Keratinocyte (primary cell): ENCODE results near the gene AIP. TPM values are rescaled to one million over a fixed set of nuclear protein-coding genes. Genes with fewer than 3 reads are reported as not detected.

ENCODE experiments used
- DNase-seq: peaks from one replicate; pipeline ENCODE4 v3.0.0-alpha.2; 2011; ENCODE audit warnings: low read depth, missing footprints, low spot score
- FAIRE-seq: peaks from 2 replicates; lab custom pipeline; 2011; peaks lifted over from hg19 to GRCh38; lab: Jason Lieb, UNC
- H2AFZ ChIP-seq: 2 replicates; pipeline ENCODE4 v1.6.0; 2012; ENCODE audit warnings: low read length, control low read depth, inconsistent platforms; ENCODE audit not compliant: control insufficient read depth
- H3K27ac ChIP-seq: 2 replicates; pipeline ENCODE4 v1.5.1; 2011; ENCODE audit warnings: low read length; ENCODE audit not compliant: control insufficient read depth, insufficient read depth
- H3K27me3 ChIP-seq: 3 replicates; pipeline ENCODE4 v1.6.0; 2011; ENCODE audit warnings: low read length; ENCODE audit not compliant: control insufficient read depth, insufficient read depth; ENCODE audit errors: extremely low read depth
- H3K36me3 ChIP-seq, 2 experiments: 2 replicates in 1 of 2; 3 replicates in 1 of 2; pipeline ENCODE4 v1.5.1; 2011; ENCODE audit warnings: low read length in 2 of 2, mild to moderate bottlenecking in 1 of 2; ENCODE audit not compliant: control insufficient read depth in 2 of 2, insufficient read depth in 2 of 2; ENCODE audit errors: extremely low read depth in 1 of 2
- H3K4me1 ChIP-seq: 3 replicates; pipeline ENCODE4 v1.5.1; 2011; ENCODE audit warnings: low read length; ENCODE audit not compliant: control insufficient read depth, insufficient read depth; ENCODE audit errors: extremely low read depth
- H3K4me2 ChIP-seq: 3 replicates; pipeline ENCODE4 v1.6.0; 2011; ENCODE audit warnings: low read depth, low read length; ENCODE audit not compliant: control insufficient read depth, insufficient read depth; ENCODE audit errors: extremely low read depth
- H3K4me3 ChIP-seq, 3 experiments: fragments of 200-600 bp in 1 of 3; sonication (generic) in 1 of 3; 2 replicates in 2 of 3; 3 replicates in 1 of 3; pipeline ENCODE4 v1.5.1; 2011 to 2016; ENCODE audit warnings: low read length in 3 of 3, mild to moderate bottlenecking in 3 of 3, control low read depth in 2 of 3, inconsistent platforms in 1 of 3, low read depth in 1 of 3, mixed read lengths in 1 of 3, mixed run types in 1 of 3, moderate library complexity in 1 of 3; ENCODE audit not compliant: control insufficient read depth in 2 of 3, insufficient read depth in 2 of 3; ENCODE audit errors: extremely low read depth in 1 of 3
- H3K79me2 ChIP-seq: 2 replicates; pipeline ENCODE4 v1.6.0; 2012; ENCODE audit warnings: low read length; ENCODE audit not compliant: control insufficient read depth, insufficient read depth
- H3K9ac ChIP-seq: 3 replicates; pipeline ENCODE4 v1.6.0; 2011; ENCODE audit warnings: low read length; ENCODE audit not compliant: control insufficient read depth, insufficient read depth; ENCODE audit errors: extremely low read depth
- H3K9me1 ChIP-seq: 3 replicates; pipeline ENCODE4 v1.6.0; 2011; ENCODE audit warnings: low read length; ENCODE audit not compliant: control insufficient read depth, insufficient read depth; ENCODE audit errors: extremely low read depth
- H3K9me3 ChIP-seq: 2 replicates; pipeline ENCODE4 v1.5.1; 2012; ENCODE audit warnings: low read depth, low read length; ENCODE audit not compliant: control insufficient read depth
- H4K20me1 ChIP-seq: 3 replicates; pipeline ENCODE4 v1.6.0; 2011; ENCODE audit warnings: low read length; ENCODE audit not compliant: control insufficient read depth, insufficient read depth; ENCODE audit errors: extremely low read depth
- EZH2 ChIP-seq: IDR thresholded peaks from one replicate; pipeline ENCODE4 v1.6.1; 2012; ENCODE audit warnings: inconsistent platforms, mild to moderate bottlenecking, low read length, moderate library complexity
- dilution Hi-C: fragments of 300-500 bp; cut with MboI; formaldehyde crosslinking; loops from one replicate; pipeline ENCODE4 v1.7.0; 2020; ENCODE audit warnings: low sequenced_read_pairs; ENCODE audit not compliant: extremely low pct_ligation_motif_present
- polyA plus RNA-seq, 5 experiments: library from polyadenylated mRNA; depleted of rRNA in 3 of 5; stranded (reverse) in 3 of 5; stranded (forward) in 1 of 5; unstranded in 1 of 5; fragments of >200 nt; gene quantifications; 1 replicate in 1 of 5; 2 replicates in 3 of 5; 3 replicates in 1 of 5; pipeline versions ENCODE4 v1.2.1 to v1.2.3, GENCODE V29; 2011 to 2012; ENCODE audit warnings: missing spikeins in 2 of 5, low read depth in 1 of 5, low replicate concordance in 1 of 5
- TF ChIP-seq, protein P1 (sequence below), 3 experiments: IDR thresholded peaks in 1 of 3; conservative IDR thresholded peaks in 1 of 3; optimal IDR thresholded peaks in 1 of 3; 2 replicates in 2 of 3; 3 replicates in 1 of 3; pipeline versions ENCODE3 to v1.5.1; 2011; ENCODE audit warnings: low read length in 3 of 3, mild to moderate bottlenecking in 3 of 3, moderate library complexity in 2 of 3, control low read depth in 1 of 3, inconsistent platforms in 1 of 3; ENCODE audit not compliant: insufficient read depth in 2 of 3; ENCODE audit errors: extremely low read depth in 1 of 3

Gene AIP
- polyA plus RNA-seq, 1 donor (not counting 4 experiments of a cell fraction or from before 2014, with no cell fraction given) = 32.5 TPM

DNA sequence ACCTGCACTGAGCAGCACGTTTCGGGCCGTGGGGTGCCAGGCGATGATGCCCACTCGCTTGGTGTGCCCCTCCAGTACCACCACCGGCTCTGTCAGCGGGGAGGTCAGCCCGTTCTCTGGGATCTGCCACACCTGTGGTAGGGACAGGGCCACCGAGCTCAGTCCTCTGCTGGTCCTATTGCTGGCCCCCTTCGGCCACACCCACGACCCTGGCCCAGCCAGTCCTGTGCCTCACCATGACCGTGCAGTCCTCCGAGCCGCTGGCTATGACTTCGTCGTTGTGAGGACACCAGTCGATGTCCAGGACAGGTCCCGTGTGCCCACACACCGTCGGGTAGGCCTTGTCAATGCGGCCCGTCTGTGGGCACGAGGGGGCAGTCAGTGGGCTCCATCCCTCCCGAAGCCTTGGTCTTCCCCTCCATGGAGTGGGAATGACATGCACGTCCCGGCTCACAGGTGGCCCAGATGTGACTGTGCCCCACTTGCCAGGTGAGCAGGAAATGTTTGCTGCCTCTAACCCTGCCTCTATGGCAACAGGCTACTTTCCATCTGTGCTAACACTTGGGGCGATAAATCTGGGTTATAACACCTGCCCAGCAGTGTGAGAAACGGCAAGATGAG lies 41.0 kb upstream of the AIP start:
- Histone ChIP-seq H3K9me3 (no peaks in the 10 kb centered on the region), H3K4me1 (peaks cover 6% of the 10 kb centered on the region), H4K20me1 (peaks cover 3% of the 10 kb centered on the region), H3K4me3 (no peak overlapping the region), H3K9me1 (no peaks in the 10 kb centered on the region), H3K27ac (no peak overlapping the region), H3K9ac (no peak overlapping the region), H2AFZ (no peak overlapping the region), H3K27me3 (no peaks in the 10 kb centered on the region), H3K36me3 (peaks cover 0 to 12% of the 10 kb centered on the region in 2 experiments), H3K4me2 (peak overlapping the region; percentile 89), H3K79me2 (peaks cover 15% of the 10 kb centered on the region)
- TF ChIP-seq EZH2 = no peak
- TF ChIP-seq, protein P1, sequence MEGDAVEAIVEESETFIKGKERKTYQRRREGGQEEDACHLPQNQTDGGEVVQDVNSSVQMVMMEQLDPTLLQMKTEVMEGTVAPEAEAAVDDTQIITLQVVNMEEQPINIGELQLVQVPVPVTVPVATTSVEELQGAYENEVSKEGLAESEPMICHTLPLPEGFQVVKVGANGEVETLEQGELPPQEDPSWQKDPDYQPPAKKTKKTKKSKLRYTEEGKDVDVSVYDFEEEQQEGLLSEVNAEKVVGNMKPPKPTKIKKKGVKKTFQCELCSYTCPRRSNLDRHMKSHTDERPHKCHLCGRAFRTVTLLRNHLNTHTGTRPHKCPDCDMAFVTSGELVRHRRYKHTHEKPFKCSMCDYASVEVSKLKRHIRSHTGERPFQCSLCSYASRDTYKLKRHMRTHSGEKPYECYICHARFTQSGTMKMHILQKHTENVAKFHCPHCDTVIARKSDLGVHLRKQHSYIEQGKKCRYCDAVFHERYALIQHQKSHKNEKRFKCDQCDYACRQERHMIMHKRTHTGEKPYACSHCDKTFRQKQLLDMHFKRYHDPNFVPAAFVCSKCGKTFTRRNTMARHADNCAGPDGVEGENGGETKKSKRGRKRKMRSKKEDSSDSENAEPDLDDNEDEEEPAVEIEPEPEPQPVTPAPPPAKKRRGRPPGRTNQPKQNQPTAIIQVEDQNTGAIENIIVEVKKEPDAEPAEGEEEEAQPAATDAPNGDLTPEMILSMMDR (optimal IDR thresholded peaks at IDR 0.05 in 1 of 3, IDR thresholded peaks at IDR 0.05 in 1 of 3, conservative IDR thresholded peaks at IDR 0.05 in 1 of 3; ENCODE audit: extremely low read depth in 1 of 3, insufficient read depth in 2 of 3, low read length in 3 of 3) = no peak
- dilution Hi-C loops = no loop called here
- FAIRE-seq = no peak
- no peak for DNase-seq

DNA sequence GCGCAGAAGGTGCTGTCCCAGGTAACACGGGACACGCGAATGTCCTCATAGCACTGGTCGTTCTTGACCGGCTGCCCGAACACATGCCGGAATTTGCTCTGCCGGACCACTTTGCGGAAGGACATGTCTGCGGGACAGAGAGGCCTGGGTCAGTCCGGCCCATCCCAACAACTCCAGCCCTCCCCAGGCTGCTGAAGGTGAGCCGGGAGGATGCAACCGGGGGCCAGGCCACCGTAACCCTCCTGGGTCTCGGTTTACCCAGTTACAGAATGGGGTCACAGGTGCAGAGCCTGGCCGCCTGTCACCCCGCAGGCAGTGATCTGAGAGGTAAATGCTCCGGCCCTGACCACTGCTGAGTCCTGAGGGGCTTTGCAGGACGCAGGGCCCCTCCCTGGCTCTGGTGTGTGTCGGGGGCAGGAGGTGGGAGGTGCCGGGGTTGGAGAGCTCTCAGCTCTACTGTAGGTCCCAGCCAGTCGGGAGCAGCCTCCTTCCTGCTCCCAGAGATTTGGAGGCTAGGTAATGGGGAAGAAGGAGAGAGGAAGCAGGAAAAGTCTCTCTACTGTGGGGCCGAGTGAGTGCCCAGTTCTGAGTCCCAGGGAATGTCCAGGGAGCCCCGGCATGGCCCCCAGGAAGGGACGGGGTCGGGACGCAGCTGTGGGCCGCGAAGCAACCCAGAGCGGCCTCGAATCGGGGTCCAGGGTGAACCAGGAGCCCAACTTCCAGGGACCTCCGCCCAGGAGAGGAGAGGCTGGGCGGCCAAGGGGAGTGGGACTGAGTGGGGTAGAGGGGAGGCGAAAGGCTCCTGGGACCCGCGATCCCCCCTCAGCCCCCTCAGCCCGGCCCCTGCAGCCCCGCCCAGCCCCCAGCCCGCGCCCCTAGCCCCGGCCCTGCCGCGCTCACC lies 40.1 kb upstream of the AIP start:
- peak overlapping the region; percentile 83 for H3K9ac ChIP-seq
- H3K4me3 ChIP-seq = peak overlapping the region; percentile 69 to 85 (median 73)
- peak overlapping the region; percentile 89 for H3K4me2 ChIP-seq
- peaks cover 3% of the 10 kb centered on the region for H4K20me1 ChIP-seq
- dilution Hi-C loops = no loop called here
- H3K9me1 ChIP-seq = no peaks in the 10 kb centered on the region
- DNase-seq (no peak), FAIRE-seq (no peak)
- H3K9me3 ChIP-seq = no peaks in the 10 kb centered on the region
- peak overlapping the region; percentile 50 for H3K27ac ChIP-seq
- peaks cover 6% of the 10 kb centered on the region for H3K4me1 ChIP-seq
- no peaks in the 10 kb centered on the region for H3K27me3 ChIP-seq
- H3K79me2 ChIP-seq = peaks cover 15% of the 10 kb centered on the region
- peaks cover 0 to 12% of the 10 kb centered on the region in 2 experiments for H3K36me3 ChIP-seq
- no peak overlapping the region for H2AFZ ChIP-seq
- no peak for TF ChIP-seq EZH2
- TF ChIP-seq, protein P1 (optimal IDR thresholded peaks at IDR 0.05 in 1 of 3, IDR thresholded peaks at IDR 0.05 in 1 of 3, conservative IDR thresholded peaks at IDR 0.05 in 1 of 3; ENCODE audit: extremely low read depth in 1 of 3, insufficient read depth in 2 of 3, low read length in 3 of 3) = no peak
